ENCODE data around the gene CLTB. TPM values are rescaled to one million over a fixed set of nuclear protein-coding genes. Genes with fewer than 3 reads are reported as not detected.

The CLTB gene
- total and polyA plus RNA-seq, 2 of the 13 experiments (the other 11 are each of a cell fraction or from before 2014, with no cell fraction given) = 23.3 to 33.8 TPM

- TF ChIP-seq THAP8 (CRISPR knock-in tag; IDR thresholded peaks at IDR 0.05; ENCODE audit: borderline replicate concordance) = no peak
- no peak for TF ChIP-seq ZMAT5 (CRISPR knock-in tag; IDR thresholded peaks at IDR 0.05; ENCODE audit: borderline replicate concordance, low read depth)
- no peak for TF ChIP-seq TFDP2 (CRISPR knock-in tag; IDR thresholded peaks at IDR 0.05)
- peak; percentile 72; the same call in 1 of the 2 replicates for TF ChIP-seq ZNF7 (CRISPR knock-in tag; IDR thresholded peaks at IDR 0.05)
- TF ChIP-seq GABPA (IDR thresholded peaks at IDR 0.05; ENCODE audit: low read depth, low read length) = no peak
- TF ChIP-seq GABPA (CRISPR knock-in tag; IDR thresholded peaks at IDR 0.05; ENCODE audit: low read depth) = no peak
- TF ChIP-seq ZNF891 (CRISPR knock-in tag; IDR thresholded peaks at IDR 0.05) = no peak
- no peak for TF ChIP-seq ZNF589 (CRISPR knock-in tag; conservative IDR thresholded peaks at IDR 0.05)
- no peak for TF ChIP-seq SETDB1 (CRISPR knock-in tag; IDR thresholded peaks at IDR 0.05; ENCODE audit: borderline replicate concordance)
- peak; percentile 46; the same call in 1 of the 2 replicates for TF ChIP-seq RXRA (CRISPR knock-in tag; IDR thresholded peaks at IDR 0.05)
- peak; percentile 26; the same call in 1 of the 2 replicates for TF ChIP-seq SAP130 (CRISPR knock-in tag; IDR thresholded peaks at IDR 0.05; ENCODE audit: low read depth)
- no peak for TF ChIP-seq MTA1 (CRISPR knock-in tag; IDR thresholded peaks at IDR 0.05; ENCODE audit: borderline replicate concordance)
- no peak for TF ChIP-seq ATAD3A (CRISPR knock-in tag; IDR thresholded peaks at IDR 0.05)
- TF ChIP-seq MIER3 (CRISPR knock-in tag; IDR thresholded peaks at IDR 0.05; ENCODE audit: borderline replicate concordance) = no peak
- TF ChIP-seq CEBPB (IDR thresholded peaks at IDR 0.05; ENCODE audit: borderline replicate concordance, low read depth, low read length) = no peak
- no peak for TF ChIP-seq AFF4 (CRISPR knock-in tag; IDR thresholded peaks at IDR 0.05)
- TF ChIP-seq PHF8 (CRISPR knock-in tag; IDR thresholded peaks at IDR 0.05) = no peak
- TF ChIP-seq TIGD3 (CRISPR knock-in tag; IDR thresholded peaks at IDR 0.05; ENCODE audit: borderline replicate concordance) = no peak
- TF ChIP-seq ZNF292 (CRISPR knock-in tag; IDR thresholded peaks at IDR 0.05; ENCODE audit: borderline replicate concordance, low read depth) = no peak
- no peak for TF ChIP-seq ZNF83 (CRISPR knock-in tag; IDR thresholded peaks at IDR 0.05; ENCODE audit: borderline replicate concordance)
- no peak for TF ChIP-seq ZZZ3 (CRISPR knock-in tag; IDR thresholded peaks at IDR 0.05; ENCODE audit: borderline replicate concordance)
- TF ChIP-seq HOXA3 (CRISPR knock-in tag; IDR thresholded peaks at IDR 0.05) = no peak
- no peak for TF ChIP-seq HMG20B (CRISPR knock-in tag; conservative IDR thresholded peaks at IDR 0.05)
- TF ChIP-seq DBP (CRISPR knock-in tag; IDR thresholded peaks at IDR 0.05; ENCODE audit: not compliant biosample characterization) = no peak
These were observed 13.6 kb upstream of the CLTB start (continued) for GRCh38 chr5:176429972-176430371.

Measured in HepG2 (cell line).